ENCODE data around the gene GPR160. TPM values are rescaled to one million over a fixed set of nuclear protein-coding genes. Genes with fewer than 3 reads are reported as not detected.
"Not testable (repeated sequence)": the region's sequence is repeated elsewhere in the genome, so short reads cannot be mapped to it uniquely, and the experiment has no call there.

Gene GPR160
- total RNA-seq, 1 donor from 2014 or later: 0.21 TPM

GRCh38 chr3:170003881-170004356 is 33.9 kb upstream of the GPR160 start:
- no peaks in the 10 kb centered on the region for H3K36me3 Mint-ChIP-seq (ENCODE audit: low read depth)
- no peak for TF ChIP-seq CTCF (conservative IDR thresholded peaks at IDR 0.05)
- no peaks in the 10 kb centered on the region for H3K9me3 Mint-ChIP-seq
- DNase-seq (ENCODE audit: low read depth, low spot score): no peak
- H3K4me3 Mint-ChIP-seq: no peak overlapping the region
- no peaks in the 10 kb centered on the region for H3K27me3 Mint-ChIP-seq (ENCODE audit: low read depth)
- no peak overlapping the region for H3K27ac Mint-ChIP-seq (ENCODE audit: unreplicated experiment)
- H3K4me1 Mint-ChIP-seq: peaks cover 13% of the 10 kb centered on the region

DNA sequence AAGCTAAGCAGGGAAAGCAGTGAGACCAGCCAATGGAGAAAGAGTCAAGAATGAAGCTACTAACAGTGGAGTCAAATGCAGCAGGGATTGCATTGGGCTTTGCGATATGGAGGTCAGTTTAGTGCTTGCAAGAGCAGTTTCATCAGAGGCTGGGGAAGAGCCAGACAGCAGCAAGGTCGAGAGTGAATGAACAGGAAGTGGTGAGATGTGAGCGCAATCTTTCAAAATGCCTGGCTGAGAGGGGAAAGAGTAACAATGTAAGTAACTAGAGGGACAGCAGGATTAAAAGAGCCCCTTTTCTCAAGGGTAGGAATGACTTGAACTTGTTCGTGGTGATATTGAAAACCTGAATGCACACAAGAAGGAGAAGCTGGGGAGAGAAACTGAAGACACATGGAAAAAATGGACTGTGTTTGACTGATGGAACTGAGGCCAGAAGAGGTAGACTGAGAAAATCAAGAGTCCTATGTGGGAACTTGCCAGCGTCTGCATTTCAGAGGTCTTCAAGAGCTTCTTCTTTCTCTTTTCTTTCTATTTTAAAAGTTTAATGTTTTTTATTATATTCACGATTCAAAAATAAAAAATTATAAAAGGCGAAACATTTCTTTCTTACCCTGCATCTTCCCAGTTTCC is 30.6 kb upstream of the GPR160 start:
- no peak for TF ChIP-seq CTCF (conservative IDR thresholded peaks at IDR 0.05)
- Mint-ChIP-seq H3K27me3 (ENCODE audit: low read depth) (no peaks in the 10 kb centered on the region), H3K9me3 (no peaks in the 10 kb centered on the region), H3K4me1 (peaks cover 13% of the 10 kb centered on the region), H3K4me3 (no peak overlapping the region), H3K27ac (ENCODE audit: unreplicated experiment) (no peak overlapping the region), H3K36me3 (ENCODE audit: low read depth) (no peaks in the 10 kb centered on the region)
- DNase-seq (ENCODE audit: low read depth, low spot score): no peak

DNA sequence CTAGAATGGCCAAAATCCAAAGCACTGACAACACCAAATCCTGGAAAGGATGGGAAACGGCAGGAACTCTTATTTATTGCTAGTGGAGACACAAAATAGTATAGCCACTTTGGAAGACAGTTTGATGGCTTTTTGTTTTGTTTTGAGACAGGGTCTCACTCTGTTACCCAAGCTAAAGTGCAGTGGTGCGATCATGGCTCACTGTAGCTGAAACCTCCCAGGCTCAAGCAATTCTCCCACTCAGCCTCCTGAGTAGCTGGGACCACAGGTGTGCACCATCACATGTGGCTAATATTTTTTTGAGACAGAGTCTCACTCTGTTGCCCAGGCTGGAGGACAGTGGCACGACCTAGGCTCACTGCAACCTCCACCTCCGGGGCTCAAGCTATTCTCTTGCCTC is 27.3 kb upstream of the GPR160 start:
- no peaks in the 10 kb centered on the region for H3K9me3 Mint-ChIP-seq
- H3K27ac Mint-ChIP-seq (ENCODE audit: unreplicated experiment): no peak overlapping the region
- H3K4me3 Mint-ChIP-seq: no peak overlapping the region
- no peak for TF ChIP-seq CTCF (conservative IDR thresholded peaks at IDR 0.05)
- no peaks in the 10 kb centered on the region for H3K36me3 Mint-ChIP-seq (ENCODE audit: low read depth)
- DNase-seq (ENCODE audit: low read depth, low spot score): no peak
- peaks cover 5% of the 10 kb centered on the region for H3K4me1 Mint-ChIP-seq
- H3K27me3 Mint-ChIP-seq (ENCODE audit: low read depth): no peaks in the 10 kb centered on the region

- DNase-seq (ENCODE audit: low read depth, low spot score): no peak
- no peak for TF ChIP-seq CTCF (conservative IDR thresholded peaks at IDR 0.05)
- H3K4me3 Mint-ChIP-seq: no peak overlapping the region
- H3K27me3 Mint-ChIP-seq (ENCODE audit: low read depth): no peaks in the 10 kb centered on the region
- no peak overlapping the region for H3K27ac Mint-ChIP-seq (ENCODE audit: unreplicated experiment)
- no peaks in the 10 kb centered on the region for H3K4me1 Mint-ChIP-seq
- no peaks in the 10 kb centered on the region for H3K9me3 Mint-ChIP-seq
- no peaks in the 10 kb centered on the region for H3K36me3 Mint-ChIP-seq (ENCODE audit: low read depth)
These were observed 25.0 kb upstream of the GPR160 start for GRCh38 chr3:170012683-170013400.

DNA sequence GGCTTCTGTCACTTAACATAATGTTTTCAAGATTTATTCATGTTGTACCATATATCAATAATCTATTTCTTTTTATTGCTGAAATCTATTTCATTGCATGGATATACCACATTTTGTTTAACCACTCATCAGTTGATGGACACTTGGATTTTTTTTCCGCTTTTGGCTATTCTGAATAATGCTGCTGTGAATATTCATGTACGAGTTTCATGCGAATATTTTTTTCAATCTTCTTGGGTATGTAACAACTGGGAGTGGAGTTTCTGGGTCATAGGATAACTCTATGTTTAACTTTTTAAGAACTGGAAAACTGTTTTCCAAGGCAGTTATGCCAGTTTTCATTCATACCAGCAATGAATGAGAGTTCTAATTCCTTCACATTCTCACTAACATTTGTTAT is 21.7 kb upstream of the GPR160 start:
- DNase-seq (ENCODE audit: low read depth, low spot score): no peak
- H3K4me1 Mint-ChIP-seq: no peaks in the 10 kb centered on the region
- no peaks in the 10 kb centered on the region for H3K36me3 Mint-ChIP-seq (ENCODE audit: low read depth)
- H3K9me3 Mint-ChIP-seq: no peaks in the 10 kb centered on the region
- TF ChIP-seq CTCF (conservative IDR thresholded peaks at IDR 0.05): no peak
- no peak overlapping the region for H3K4me3 Mint-ChIP-seq
- H3K27ac Mint-ChIP-seq (ENCODE audit: unreplicated experiment): no peak overlapping the region
- H3K27me3 Mint-ChIP-seq (ENCODE audit: low read depth): no peaks in the 10 kb centered on the region

- not testable (repeated sequence) for H3K27me3 Mint-ChIP-seq (ENCODE audit: low read depth); H3K9me3 Mint-ChIP-seq; H3K4me3 Mint-ChIP-seq; DNase-seq (ENCODE audit: low read depth, low spot score); H3K4me1 Mint-ChIP-seq; H3K36me3 Mint-ChIP-seq (ENCODE audit: low read depth); H3K27ac Mint-ChIP-seq (ENCODE audit: unreplicated experiment)
These were observed 18.5 kb upstream of the GPR160 start for GRCh38 chr3:170019306-170019705.
